DOHH2 (cell line): ENCODE data around the gene ZNRF1.

Source experiments
- EZH2phosphoT487 ChIP-seq: fragments of 200-600 bp; sonication (generic); IDR thresholded peaks from 2 replicates; pipeline ENCODE4 v1.6.1; 2017; ENCODE audit warnings: borderline replicate concordance, mild to moderate bottlenecking, antibody characterized with exemption, low read length, moderate library complexity, mixed read lengths
- TF ChIP-seq, protein P1 (sequence below): fragments of 200-600 bp; sonication (generic); IDR thresholded peaks from one replicate; pipeline ENCODE4 v1.5.1; 2014; ENCODE audit warnings: antibody characterized with exemption, mild to moderate bottlenecking, low read depth, low read length; ENCODE audit not compliant: poor library complexity, severe bottlenecking

GRCh38 chr16:75071621-75072020 is 72.8 kb downstream of the ZNRF1 start:
- TF ChIP-seq, protein P1, sequence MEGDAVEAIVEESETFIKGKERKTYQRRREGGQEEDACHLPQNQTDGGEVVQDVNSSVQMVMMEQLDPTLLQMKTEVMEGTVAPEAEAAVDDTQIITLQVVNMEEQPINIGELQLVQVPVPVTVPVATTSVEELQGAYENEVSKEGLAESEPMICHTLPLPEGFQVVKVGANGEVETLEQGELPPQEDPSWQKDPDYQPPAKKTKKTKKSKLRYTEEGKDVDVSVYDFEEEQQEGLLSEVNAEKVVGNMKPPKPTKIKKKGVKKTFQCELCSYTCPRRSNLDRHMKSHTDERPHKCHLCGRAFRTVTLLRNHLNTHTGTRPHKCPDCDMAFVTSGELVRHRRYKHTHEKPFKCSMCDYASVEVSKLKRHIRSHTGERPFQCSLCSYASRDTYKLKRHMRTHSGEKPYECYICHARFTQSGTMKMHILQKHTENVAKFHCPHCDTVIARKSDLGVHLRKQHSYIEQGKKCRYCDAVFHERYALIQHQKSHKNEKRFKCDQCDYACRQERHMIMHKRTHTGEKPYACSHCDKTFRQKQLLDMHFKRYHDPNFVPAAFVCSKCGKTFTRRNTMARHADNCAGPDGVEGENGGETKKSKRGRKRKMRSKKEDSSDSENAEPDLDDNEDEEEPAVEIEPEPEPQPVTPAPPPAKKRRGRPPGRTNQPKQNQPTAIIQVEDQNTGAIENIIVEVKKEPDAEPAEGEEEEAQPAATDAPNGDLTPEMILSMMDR, result no peak
- TF ChIP-seq EZH2phosphoT487, result no peak
